Measurements from ENCODE around the gene RIPK3.

The RIPK3 gene

DNA sequence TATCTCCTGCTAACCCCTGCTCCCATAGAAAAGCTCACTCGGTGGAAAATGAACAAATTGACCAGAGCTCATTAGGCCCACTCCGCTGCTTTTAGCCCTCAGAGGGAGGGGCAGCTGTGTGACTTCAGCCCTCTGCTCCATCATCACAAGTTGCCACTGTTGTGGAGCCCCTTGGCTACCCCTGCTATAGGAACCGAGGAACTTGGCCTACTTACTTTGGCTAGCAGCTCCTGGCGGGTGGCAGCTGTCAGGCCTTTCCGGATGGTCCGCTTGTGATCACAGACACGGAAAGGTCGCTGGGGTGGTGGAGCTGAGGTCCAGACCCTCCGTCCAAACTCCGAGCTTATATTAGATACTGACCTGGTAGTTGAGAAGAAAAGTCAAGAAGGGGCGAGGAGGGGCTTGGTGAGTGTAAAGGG, 32.6 kb downstream of the RIPK3 start:
- no peak for DNase-seq (ENCODE audit: low read depth in 2 of 2)

DNA sequence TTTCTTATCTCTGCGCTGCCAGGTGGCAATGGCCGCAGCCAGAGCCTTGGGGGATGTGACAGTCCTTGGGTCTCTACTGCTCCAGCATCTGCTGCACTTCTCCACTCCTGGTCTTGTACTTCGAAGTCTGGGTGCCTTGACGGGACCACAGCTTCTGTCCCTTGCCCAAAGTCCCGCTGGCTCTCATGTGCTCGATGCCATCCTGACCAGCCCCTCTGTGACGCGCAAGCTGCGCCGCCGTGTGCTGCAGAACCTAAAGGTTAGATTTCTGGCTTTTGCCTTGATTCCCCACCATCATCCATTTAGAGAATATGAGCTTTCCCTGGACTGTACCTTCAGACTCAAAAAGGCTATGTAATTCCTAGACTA, 35.8 kb downstream of the RIPK3 start:
- no peak for DNase-seq (ENCODE audit: low read depth in 2 of 2)

DNA sequence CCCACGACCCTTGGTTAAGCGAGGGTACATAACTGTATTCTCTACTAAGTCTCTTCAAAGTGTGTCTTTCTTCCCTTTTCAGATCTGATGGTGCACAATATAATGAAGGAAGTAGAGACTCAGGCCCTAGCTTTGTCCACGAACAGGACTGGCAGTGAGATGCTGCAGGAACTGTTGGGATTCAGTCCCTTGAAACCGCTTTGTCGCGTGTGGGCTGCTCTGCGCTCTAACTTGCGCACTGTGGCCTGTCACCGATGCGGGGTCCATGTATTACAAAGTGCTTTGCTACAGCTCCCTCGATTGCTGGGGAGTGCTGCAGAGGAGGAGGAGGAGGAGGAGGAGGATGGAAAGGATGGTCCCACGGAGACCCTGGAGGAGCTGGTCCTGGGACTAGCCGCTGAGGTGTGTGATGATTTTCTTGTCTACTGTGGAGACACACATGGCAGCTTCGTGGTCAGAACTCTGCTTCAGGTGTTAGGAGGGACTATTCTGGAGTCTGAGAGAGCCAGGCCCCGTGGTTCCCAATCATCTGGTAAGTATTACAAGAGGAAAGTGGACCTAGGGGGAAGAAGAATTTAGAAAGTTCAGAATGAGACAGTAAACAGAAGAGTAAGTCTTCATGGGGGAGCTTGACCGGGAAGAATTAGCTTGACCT, 39.3 kb downstream of the RIPK3 start:
- no peak for DNase-seq (ENCODE audit: low read depth in 2 of 2)

DNA sequence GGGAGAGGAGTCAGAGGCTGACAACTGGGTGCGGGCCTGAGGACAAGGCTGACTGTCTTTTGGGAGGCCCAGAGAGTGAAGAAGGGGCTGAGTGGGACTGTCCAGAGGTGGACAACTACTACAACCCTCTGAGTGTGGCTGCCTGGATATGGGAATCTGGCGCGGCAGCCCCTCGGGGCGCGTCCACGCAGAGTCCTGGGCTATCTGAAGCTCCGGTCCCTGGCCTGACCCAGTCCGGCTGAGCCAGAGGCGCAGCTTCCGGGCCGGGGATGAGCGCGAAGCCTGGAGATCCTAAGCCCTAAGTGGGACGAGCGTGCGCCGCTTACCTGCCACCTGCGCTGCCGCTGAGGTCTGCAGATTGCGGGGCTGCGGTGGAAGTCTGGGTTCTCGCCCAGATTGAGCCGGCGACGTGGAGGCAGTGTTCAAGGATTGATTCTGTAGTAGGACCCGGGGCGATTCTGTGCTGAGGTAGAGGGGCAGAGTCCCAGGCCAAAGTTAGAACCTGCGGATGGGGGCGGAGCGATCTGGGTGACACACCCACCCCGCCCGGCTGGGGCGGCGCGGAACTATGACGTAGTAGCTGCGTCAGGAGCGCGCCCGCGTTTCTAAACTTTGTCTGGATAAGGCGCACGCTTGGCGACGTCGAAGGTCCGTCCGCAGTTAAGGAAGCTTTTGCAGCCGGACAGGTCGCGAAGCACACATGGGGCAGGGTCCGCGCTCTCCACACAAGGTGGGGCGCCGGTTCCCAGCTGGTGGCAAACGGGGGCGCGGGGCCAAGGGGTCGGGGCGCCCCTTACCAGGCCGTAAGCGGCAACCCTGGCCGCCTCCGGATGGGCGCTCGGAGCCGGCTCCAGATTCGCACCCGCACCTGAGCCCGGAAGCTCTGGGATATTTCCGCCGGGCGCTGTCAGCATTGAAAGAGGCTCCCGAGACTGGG, 40.3 kb downstream of the RIPK3 start, which contains the start of the genes DHRS1 and NOP9:
TSS of gene DHRS1 (minus strand) at position 526 of the 937 bp plus-strand sequence. CDS start 674 bp downstream, outside the sequence.
TSS of gene NOP9 (plus strand) at position 596 of the 937 bp plus-strand sequence. CDS start at position 701, 105 bp downstream.
- DNase-seq (ENCODE audit: low read depth in 2 of 2), result peak; percentile 90 to 91

DNA sequence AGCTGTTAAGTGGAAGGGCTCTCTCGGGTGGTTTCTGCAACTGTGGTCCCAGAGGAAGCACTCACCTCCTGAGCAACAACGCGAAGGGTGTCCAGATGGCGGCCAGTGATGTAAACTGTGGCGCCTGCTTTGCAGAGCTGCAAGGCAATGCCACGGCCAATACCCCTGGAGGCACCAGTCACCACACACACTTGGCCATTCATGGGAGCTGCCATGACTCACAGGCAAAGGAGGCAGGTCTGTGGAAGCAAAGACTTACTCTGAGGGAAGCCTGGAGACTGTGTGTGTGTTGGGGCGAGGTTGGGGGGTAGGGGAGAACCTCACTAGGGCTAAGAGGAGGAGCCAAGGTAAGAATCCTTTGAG, 40.9 kb downstream of the RIPK3 start:
- no peak for DNase-seq (ENCODE audit: low read depth in 2 of 2)

DNA sequence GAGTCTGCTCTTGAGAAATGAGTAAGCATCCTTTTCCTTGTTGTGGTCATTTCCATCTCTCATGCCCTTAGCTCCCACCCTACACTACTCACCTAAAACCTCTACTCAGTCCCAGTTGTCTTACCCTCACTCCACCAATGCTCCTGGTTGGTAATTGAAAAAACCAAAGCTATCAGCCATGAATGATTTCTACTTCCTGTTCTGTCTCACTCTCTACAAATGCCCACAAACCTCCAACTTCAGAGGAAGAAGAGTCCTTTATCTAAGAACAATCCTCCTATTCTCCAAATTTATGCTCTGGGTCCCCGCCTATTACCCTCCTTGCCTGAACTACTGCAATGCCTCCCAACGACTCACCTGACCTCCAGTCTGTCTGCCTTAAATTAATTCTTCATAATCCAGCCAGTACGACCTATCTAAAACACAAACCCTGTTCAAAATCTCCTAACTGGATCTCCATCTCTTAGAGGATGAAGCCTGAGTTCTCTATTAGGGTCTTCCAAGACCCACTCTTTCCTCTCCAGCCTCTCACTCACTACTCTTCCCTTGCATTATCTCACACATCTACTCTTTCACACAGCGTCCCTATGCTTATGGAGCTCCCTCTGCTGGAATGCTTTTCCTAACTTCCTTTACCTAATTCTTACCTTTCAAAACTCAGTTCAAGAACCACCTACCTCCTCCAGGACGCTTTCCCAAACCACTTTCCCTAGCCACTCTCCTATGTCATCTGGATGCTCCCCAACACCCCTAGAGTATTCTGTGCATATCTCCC, 42.4 kb downstream of the RIPK3 start:
- DNase-seq (ENCODE audit: low read depth in 2 of 2), result no peak

DNA sequence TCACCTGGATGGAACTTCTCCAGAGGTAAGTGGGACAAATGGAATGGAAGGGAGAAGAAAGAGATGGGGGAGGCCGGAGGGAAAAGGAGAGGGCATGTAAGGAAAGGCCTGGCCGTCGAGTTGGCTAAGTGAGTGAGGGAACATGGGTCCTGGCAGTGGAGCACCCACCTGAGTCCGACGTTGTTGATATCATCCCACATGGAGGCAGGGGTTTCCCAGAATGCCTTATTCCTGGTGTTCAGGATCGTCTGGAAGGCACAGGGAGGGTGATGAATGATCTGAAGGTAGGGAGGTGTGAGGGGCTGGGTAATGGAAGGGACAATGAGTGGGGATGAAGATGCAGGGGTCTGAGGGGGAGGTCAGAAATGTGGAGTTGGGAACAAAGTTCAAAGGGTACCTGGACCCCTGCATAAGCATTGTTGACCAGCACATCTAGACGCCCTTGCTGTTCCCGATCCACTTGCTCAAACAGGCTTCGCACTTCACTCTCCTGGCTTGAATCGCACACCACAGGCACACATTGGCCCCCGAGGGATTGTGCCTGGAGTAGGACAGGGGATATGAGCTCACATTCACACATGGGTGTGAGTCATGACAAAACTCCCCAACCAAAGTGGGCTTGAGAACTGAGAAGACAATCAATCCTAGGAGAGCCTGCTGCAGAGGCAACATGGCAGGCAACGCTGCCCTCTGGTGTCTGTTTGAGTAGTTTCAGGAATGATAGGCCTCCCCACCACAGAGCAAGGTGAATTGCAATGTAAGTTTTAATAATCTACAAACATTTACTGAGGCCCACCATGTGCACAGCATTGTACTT, 43.2 kb downstream of the RIPK3 start:
- DNase-seq (ENCODE audit: low read depth in 2 of 2), result peak; percentile 53 to 59

DNA sequence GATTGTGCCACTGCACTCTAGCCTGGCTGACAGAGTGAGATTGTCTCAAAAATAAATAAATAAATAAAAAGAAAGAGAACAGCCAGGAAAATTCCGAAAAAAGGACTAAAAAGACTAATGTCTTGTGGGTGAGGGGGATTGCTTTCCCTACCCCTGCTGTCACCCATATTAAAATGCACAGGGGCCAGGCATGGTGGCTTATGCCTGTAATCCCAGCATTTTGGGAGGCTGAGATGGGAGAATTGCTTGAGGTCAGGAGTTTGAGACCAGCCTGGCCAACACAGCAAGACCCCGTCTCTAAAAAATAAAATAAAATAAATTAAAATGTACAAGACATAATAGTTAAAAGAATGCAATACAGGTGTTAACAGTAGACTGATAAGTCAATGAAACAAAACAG, 46.3 kb downstream of the RIPK3 start:
- DNase-seq (ENCODE audit: low read depth in 2 of 2), result no peak

DNA sequence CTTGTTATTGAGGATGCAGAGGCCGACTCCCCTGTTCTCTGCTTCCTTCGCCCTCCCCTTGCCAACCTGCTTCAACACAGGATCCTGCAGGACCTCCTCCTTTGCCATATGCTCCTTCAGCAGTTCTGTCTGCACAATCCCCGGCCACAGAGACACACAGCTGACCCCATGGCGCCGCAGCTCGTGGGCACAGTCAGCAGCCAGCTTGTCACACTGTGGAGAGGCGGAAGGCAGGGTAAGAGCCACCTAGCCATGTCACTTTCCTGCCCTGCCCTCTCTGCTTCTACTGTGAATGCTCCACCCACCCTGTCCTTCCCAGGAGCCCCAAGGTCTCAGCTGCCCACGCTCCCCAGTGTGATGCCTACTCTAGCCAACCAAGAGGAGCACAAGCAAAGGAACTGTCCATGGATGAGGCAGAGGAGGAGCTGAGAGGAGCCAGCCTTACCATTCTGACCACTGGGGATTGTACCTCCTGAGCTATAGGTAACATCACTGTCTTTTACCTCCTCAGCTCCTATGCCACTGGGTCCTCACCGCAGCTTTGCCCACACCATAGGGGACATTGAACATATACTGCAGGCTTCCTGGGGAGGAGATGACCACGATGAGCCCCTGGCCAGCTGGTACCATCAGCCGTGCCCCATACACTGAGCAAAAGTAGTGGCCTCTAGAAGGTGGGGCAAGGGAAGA, 47.5 kb downstream of the RIPK3 start:
- no peak for DNase-seq (ENCODE audit: low read depth in 2 of 2)

DNA sequence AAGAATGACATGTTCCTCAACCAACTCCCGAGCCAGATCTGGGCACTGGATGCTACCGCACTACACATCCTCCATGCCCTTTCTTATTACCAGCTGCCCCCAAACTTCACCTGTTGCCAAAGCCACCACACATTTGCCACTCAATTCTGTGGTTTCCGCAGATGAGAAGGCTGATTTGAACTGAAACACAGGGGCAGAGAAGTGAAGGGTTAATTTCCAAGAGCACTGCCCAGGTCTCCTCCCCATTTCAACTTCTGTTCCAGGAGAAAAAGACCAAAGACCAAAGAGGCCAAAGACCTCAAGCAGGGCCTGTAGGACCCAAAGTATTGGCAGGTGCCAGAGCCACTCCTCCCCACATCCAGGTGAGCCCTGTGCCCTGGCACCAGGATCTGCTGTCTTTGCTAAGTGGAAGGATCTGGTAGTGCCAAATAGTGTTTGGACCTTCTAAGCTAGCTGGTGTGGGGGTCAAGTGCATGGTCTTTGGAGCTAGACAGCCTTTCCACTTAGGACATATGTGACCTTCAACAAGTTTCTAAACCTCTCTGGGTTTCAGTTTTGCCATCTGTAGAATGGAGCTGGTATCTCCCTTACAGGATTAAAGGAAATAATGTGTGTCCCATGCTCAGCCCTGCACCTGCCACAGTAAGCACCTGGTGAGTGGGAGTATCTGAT, 48.2 kb downstream of the RIPK3 start:
- DNase-seq (ENCODE audit: low read depth in 2 of 2), result no peak

DNA sequence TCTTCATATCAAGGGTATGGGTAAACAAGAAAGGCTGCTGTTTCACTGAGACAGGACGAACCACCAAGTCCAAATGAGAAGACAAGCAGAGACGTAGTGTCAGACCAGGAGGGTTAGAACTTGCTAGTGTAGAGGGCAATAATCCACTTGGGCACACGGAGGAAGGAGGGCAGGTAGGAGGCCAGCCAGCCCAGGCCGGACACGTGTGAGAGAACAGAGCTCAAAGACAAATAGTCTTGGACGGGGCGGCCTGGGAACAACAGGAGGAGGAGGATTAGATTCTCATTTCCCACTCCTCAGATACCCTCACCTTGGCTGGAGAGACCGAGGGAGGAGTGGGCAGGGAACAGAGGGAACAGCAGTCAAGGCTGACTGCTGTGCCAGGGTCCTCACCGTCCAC, 49.0 kb downstream of the RIPK3 start:
- no peak for DNase-seq (ENCODE audit: low read depth in 2 of 2)

DNA sequence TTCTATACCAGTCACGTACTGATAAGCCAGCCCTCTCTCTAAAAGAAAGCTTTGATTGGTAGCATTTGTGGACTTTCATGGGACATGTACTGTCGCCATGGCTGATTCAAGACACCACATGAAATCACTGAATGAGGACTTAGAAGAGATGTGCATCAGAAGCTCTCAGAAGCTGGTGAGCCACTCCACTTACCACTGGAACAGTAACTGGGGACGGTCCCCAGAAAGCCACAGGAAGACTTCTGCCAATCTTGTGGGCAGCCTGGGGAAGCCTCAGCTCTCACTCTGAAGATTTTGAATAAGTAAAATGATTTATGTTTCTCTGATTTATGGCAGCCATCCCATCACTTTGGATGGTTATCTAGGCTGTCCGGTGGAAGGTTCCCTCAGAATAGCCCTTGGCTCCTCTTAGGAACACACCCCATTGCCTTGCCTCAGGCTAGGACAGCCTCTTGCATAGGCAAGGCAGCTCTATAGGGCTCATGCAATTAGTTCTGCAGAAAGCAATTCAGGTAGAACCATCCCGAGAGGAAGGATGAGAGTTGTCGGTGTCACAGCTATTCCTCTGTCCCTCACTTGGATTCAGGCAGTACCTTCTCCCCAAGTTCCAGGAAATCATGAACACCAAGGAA, 50.0 kb downstream of the RIPK3 start:
- peak; percentile 33 to 50 for DNase-seq (ENCODE audit: low read depth in 2 of 2)

DNA sequence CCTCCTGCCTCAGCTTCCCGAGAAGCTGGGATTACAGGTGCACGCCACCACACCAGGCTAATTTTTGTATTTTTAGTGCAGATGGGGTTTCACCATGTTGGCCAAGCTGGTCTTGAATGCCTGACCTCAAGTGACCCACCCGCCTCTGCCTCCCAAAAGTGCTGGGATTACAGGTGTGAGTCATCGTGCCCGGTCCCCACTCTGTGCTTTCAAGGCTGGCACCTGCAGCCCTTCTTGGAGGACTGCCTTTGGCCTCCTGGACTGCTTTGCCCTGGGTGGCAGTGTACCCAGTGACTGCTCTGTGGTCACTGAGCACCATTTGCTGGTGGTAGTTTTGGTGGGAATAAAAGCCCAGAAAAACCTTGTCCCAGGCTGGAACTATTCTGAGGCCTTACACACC, 52.8 kb downstream of the RIPK3 start:
- DNase-seq (ENCODE audit: low read depth in 2 of 2), result no peak
